KMS-11 (cell line): ENCODE data around the gene TRIM63.

ENCODE experiments used
- H2AFZ ChIP-seq: fragments of 200-600 bp; sonication (generic); 2 replicates; pipeline ENCODE4 v1.6.1; 2016; ENCODE audit warnings: antibody characterized with exemption, mixed run types, low read depth
- H3K27ac ChIP-seq: fragments of 200-600 bp; sonication (generic); 2 replicates; pipeline ENCODE4 v1.6.1; 2016; ENCODE audit warnings: mild to moderate bottlenecking, mixed run types
- H3K27me3 ChIP-seq: fragments of 200-600 bp; sonication (generic); 2 replicates; pipeline ENCODE4 v1.6.1; 2017; ENCODE audit warnings: mild to moderate bottlenecking, low read depth, mixed run types, moderate library complexity; ENCODE audit not compliant: insufficient read depth
- H3K36me3 ChIP-seq: fragments of 200-600 bp; sonication (generic); 2 replicates; pipeline ENCODE4 v1.6.1; 2017; ENCODE audit warnings: mild to moderate bottlenecking, mixed run types; ENCODE audit not compliant: insufficient read depth
- H3K4me1 ChIP-seq: fragments of 200-600 bp; sonication (generic); 2 replicates; pipeline ENCODE4 v1.6.1; 2016; ENCODE audit warnings: mild to moderate bottlenecking, low read depth, mixed run types; ENCODE audit not compliant: poor library complexity, severe bottlenecking
- H3K4me2 ChIP-seq: fragments of 200-600 bp; sonication (generic); 2 replicates; pipeline ENCODE4 v1.7.0; 2016; ENCODE audit warnings: mild to moderate bottlenecking, mixed run types
- H3K4me3 ChIP-seq: fragments of 200-600 bp; sonication (generic); IDR thresholded peaks from 2 replicates; pipeline ENCODE4 v1.6.1; 2017; ENCODE audit warnings: low read depth, low read length, mixed read lengths; ENCODE audit not compliant: insufficient read depth
- H3K79me2 ChIP-seq: fragments of 200-600 bp; sonication (generic); 2 replicates; pipeline ENCODE4 v1.6.1; 2016; ENCODE audit warnings: low read depth, mixed run types; ENCODE audit not compliant: insufficient read depth
- H3K9ac ChIP-seq: fragments of 200-600 bp; sonication (generic); 2 replicates; pipeline ENCODE4 v1.6.1; 2016; ENCODE audit warnings: mild to moderate bottlenecking, mixed run types
- H4K20me1 ChIP-seq: fragments of 200-600 bp; sonication (generic); 2 replicates; pipeline ENCODE4 v1.6.1; 2016; ENCODE audit warnings: mild to moderate bottlenecking, mixed run types; ENCODE audit not compliant: insufficient read depth
- CTCF ChIP-seq: fragments of 200-600 bp; sonication (generic); conservative IDR thresholded peaks from 2 replicates; pipeline ENCODE4 v1.6.1; 2017; ENCODE audit warnings: low read depth, mild to moderate bottlenecking, antibody characterized with exemption, low read length, moderate library complexity, mixed read lengths

The TRIM63 gene

GRCh38 chr1:26046246-26047095 is 21.0 kb downstream of the TRIM63 start:
- Histone ChIP-seq H3K4me3 (no peak overlapping the region), H3K4me1 (no peaks in the 10 kb centered on the region), H3K9ac (no peak overlapping the region), H3K79me2 (no peaks in the 10 kb centered on the region), H3K4me2 (no peak overlapping the region), H2AFZ (no peak overlapping the region), H3K36me3 (no peaks in the 10 kb centered on the region), H3K27ac (no peak overlapping the region), H4K20me1 (no peaks in the 10 kb centered on the region), H3K27me3 (peaks cover 28% of the 10 kb centered on the region; the same call in 1 of the 2 replicates)
- no peak for TF ChIP-seq CTCF

- Histone ChIP-seq H3K9ac (no peak within 1 kb of the TSS), H3K4me1 (no peaks in the 10 kb centered on the region), H3K36me3 (no peaks in the 10 kb centered on the region), H3K27ac (no peak within 1 kb of the TSS), H3K27me3 (peaks cover 28% of the 10 kb centered on the region; the same call in 1 of the 2 replicates), H3K79me2 (no peaks in the 10 kb centered on the region), H3K4me2 (no peak within 1 kb of the TSS), H4K20me1 (no peaks in the 10 kb centered on the region), H3K4me3 (no peak within 1 kb of the TSS), H2AFZ (no peak within 1 kb of the TSS)
- no peak for TF ChIP-seq CTCF
Measured at GRCh38 chr1:26045722-26046245, 21.6 kb downstream of the TRIM63 start, which contains the start of gene SLC30A2. Gene SLC30A2 (minus strand): TSS chr1:26046118. CDS start chr1:26045896, 222 bp downstream.

- Histone ChIP-seq H3K4me2 (no peak overlapping the region), H3K27ac (no peak overlapping the region), H2AFZ (no peak overlapping the region), H3K9ac (no peak overlapping the region), H3K36me3 (no peaks in the 10 kb centered on the region), H3K4me1 (no peaks in the 10 kb centered on the region), H4K20me1 (no peaks in the 10 kb centered on the region), H3K79me2 (no peaks in the 10 kb centered on the region), H3K4me3 (no peak overlapping the region), H3K27me3 (peaks cover 28% of the 10 kb centered on the region; the same call in 1 of the 2 replicates)
- no peak for TF ChIP-seq CTCF
Measured at GRCh38 chr1:26044971-26045721, 22.3 kb downstream of the TRIM63 start.

- Histone ChIP-seq H3K4me3 (no peak overlapping the region), H3K4me1 (no peaks in the 10 kb centered on the region), H4K20me1 (no peaks in the 10 kb centered on the region), H2AFZ (no peak overlapping the region), H3K79me2 (no peaks in the 10 kb centered on the region), H3K4me2 (no peak overlapping the region), H3K36me3 (no peaks in the 10 kb centered on the region), H3K27me3 (peaks cover 28% of the 10 kb centered on the region; the same call in 1 of the 2 replicates), H3K9ac (no peak overlapping the region), H3K27ac (no peak overlapping the region)
- no peak for TF ChIP-seq CTCF
Measured at GRCh38 chr1:26044414-26044813, 23.0 kb downstream of the TRIM63 start.
